GM19193 (cell line): ENCODE results near the gene PRR20G.

Experiments
- POLR2A ChIP-seq: IDR thresholded peaks from 4 replicates; pipeline ENCODE4 v1.6.1; 2011; ENCODE audit not compliant: insufficient read depth, insufficient read length; ENCODE audit errors: extremely low read depth

The PRR20G gene

DNA sequence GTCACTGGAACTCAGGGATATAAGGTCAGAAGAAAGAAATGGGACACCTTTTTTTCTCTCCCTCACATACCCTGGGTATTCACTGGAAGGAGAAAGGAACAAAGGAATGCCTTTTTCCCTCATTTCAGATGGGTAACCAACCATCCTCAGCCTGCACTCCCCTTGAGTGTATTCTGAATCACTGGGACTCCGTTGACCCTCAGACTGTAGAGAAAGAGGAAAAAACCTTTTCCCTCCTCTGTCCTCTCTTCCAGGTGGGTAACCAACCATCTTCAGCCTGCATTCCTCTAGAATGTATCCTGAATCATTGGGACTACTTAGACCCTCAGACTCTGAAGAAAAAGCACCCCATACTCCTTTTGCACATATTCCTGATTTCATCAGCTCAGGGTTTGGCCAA lies 11.4 kb downstream of the PRR20G start:
- TF ChIP-seq POLR2A, result no peak

DNA sequence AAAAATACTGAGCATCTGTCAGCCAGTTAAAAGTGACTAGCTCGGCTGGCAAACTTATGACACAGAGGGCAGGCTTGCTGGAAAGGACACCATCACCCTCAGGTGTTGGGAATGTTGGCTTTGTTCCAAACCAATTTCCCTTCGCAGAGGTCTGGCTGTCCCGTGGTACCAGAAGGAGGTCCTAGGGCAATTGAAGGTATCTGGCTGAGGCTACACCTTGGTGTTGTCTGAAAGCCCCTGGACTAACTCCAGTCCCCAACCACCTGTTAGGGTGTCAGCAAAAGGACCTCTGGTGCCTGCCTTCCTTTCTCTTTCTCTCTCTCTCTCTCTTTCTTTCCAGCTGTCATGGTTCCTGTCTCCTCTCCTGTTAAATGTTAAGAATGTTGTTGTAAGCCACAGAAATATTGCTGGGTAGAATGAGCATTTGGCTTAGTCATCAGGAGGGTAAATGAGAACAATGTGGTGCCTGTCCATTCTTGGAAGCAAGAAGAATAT lies 12.5 kb downstream of the PRR20G start:
- TF ChIP-seq POLR2A, result no peak

DNA sequence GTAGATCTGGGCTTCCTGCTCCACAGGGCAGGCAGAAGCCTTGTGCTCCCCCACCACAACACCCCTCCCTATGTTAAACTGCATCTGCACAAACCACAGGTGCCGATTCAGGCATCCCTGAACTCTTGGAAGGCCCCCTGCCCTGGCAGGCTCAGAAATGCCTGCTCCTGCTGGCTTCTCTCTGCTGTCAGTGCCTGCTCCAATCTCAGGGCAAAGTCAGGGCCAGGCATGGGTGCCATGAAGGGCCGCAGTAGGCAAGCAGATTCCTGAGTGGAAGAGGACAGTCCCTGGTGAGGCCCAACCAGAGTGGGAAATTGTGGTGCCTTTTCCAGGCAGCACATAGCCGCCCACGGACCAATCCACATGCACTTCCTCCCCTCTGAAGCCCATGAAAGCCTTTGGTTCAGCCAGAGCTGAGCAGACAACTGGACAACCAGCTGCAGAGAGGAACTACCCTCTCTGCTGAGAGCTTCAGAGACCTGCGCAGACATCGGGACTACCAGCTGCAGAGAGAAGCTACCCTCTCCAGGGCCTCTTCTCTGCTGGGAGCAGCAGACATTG lies 13.6 kb downstream of the PRR20G start:
- TF ChIP-seq POLR2A, result no peak

DNA sequence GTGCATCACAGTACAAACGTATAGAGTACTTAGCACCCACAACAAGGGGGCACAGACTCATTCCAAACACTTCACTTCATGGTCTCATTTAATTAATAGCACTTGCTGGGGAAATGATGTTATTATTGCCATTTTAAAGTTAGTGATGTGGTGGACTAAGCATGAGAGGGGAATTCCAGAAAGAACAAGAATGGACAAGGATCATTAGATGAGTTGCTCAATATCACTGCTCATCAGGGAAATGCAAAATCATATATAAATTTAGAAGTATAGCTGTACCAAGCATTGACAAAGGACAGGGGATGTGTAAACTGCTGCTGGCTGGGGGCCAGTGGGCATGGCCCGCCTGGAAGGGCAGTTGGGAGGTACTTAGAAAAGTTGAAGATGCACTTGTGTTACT lies 14.6 kb downstream of the PRR20G start:
- no peak for TF ChIP-seq POLR2A

DNA sequence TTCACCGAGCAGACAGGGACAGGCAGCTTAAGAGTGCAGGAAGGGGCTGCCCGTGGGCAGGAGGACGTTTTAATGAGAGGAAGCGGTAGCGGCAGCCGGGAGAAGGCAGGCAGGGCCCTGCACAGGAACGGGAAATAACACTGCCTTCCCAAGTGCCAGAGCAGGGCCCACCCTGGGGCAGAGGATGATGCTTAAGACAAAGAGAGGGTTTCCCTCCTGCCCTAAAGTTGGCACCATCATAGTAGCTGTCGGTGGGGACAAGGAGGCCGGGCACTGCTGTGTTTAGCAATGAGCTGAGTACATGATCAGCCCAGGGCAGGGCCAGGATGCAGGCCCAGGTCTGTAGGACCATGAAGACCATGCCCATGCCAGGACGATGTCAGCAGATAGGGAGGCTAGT lies 21.7 kb downstream of the PRR20G start:
- no peak for TF ChIP-seq POLR2A

DNA sequence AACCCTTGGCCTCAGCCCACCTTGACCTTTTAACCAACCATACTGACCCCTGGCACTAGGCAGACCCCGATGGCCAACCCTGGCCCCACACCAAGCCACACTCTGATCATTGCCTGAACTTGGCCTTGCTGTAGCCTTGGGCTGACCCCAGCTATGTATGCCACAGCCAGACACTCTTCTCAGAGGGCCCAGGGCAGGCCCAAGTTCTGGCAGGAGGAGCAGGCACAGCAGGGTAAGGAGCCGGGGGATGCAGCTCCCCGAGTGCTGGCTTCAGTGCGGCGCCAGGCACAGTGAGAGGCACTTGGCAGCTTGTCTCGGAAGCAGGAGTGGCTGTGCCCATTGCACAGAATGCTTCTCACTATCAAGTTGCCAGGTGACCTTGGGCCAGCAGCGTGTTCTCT lies 22.3 kb downstream of the PRR20G start:
- no peak for TF ChIP-seq POLR2A

DNA sequence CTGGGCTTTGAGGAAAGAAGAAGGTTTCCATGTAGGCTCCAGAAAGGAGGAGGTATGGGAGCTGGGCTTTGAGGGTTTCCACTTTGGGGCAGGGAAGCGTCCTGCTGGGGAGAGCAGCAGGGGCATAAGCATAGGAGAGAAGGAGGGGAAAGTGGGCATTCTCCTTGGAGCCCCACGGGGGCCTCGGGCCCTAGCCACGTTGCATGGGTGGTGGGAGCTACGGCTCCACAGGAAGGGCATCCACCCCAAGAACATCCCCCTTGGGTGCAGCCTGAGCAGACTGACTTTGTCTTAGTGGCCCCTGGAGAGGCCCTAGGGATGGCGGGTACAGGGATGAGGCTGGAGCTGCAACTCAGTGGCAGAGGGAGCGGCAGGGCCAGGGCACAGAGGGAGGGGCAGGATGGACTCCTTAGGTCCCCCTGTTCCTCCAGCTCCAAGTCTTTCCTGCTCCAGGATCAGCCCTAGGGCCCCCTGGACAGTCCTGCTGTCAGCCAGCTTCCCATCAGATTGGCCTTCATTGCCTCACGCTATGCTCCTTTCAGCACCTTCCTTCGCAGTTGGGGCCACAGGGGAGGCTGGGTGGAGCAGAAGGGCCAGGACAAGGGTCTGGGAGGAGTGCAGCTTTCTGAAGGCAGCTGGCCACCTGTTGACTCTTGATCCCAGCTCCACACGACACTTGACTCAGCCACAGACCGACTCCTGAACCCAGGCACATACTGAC lies 22.9 kb downstream of the PRR20G start:
- TF ChIP-seq POLR2A, result no peak

DNA sequence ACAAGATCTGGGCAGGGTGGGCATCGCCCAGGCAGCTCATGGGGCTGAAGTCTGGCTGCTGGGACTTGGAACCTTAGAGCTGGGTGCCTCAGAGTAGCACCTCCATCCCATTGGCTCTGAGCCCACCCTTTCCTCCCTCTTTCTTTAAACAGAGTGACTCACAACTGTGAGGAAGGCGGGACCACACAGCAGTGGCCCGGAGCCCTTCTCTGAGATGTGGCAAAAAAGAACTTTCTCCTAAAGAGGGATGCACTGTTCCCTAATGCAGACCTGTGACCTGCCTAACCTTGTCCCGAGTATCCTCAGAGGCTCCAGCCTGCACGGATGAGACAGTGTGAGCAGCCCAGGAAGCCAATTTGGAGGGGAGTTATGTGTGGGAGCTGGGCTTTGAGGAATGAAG lies 23.6 kb downstream of the PRR20G start:
- TF ChIP-seq POLR2A, result no peak

DNA sequence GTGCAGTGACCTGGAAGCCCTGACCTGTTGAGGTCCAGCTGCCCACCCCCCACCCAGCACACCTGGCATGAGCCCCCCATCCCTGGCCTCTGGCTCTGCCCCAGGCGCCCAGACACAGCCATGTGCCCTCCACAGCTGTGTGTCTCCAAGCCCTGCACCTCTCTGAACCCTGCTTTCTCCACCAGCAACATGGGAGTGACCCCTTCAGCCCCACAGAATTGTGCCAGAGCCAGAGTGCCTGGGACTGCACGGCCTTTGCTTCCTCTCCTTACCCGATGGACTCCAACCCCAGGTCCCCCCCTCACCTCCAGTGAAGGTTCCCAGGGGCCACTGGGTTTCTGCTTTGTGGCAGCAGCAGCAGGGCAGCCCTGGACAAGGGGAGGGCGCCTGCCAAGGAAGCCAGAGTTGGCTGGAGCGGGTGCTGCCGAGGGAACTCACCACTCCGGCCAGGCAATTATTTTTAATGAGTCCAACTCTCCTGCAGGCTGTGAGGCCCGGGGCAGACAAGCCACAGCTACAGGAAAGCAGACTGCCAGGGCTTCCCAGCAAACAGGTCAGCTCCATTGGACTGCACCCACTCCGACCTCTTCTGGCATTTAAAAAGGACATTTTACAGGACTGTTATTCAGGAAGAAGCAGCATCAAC lies 24.1 kb downstream of the PRR20G start:
- no peak for TF ChIP-seq POLR2A

DNA sequence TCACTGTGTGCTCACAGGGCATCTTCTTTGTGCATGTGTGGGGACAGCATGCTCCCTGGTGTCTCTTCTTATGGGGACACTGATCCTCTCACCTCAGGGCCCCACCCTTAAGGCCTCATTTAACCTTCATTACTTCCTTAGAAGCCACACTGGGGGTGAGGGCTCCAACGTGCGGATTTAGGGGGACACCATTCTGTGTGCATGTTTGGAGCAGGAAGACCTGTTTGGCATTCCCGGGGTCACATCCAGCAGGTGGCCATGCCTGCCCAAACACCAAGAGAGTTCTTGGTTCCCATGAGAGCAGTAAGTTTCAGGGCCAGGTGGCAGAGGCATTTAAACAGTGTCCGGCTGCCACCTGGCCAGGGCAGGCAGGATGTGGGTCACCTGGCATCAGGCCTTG lies 24.8 kb downstream of the PRR20G start:
- TF ChIP-seq POLR2A, result no peak

DNA sequence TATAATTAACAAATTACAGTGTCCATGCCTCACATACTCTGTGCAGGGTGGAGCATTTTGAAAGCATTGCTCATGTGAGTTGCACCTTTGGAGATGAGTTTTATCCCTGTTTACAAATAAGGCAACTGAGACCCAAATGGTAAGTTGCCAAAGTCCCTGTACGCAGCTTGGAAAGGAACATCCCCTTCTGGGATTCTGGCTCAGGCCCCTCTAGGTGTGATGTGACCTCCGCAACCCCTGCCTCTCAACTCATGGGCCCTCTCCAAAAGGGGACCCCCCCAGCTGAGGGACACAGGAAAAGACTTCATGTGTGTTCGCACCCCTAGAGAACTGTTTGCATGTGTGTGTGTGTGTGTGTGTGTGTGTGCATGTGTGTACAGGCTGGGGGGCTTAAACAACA lies 25.3 kb downstream of the PRR20G start:
- TF ChIP-seq POLR2A, result no peak

DNA sequence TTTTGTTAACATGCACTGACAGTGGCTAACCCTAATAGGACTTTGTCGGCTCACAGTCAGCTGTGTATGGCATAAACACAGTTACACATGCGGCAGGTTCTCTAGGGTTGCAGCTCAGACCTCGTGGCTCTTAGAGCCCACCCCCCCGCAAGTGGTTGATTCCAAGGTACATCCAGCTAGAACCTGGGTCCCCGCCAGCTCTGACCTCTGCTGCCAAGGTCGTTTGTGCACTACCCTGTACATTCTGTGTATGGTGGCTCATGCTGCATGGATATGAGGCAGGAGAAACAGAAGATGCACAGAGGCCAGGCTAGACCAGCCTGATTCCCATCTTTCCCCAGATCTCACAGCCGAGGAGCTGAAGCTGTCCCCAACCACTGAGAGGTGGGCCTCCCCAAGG lies 25.9 kb downstream of the PRR20G start:
- no peak for TF ChIP-seq POLR2A

DNA sequence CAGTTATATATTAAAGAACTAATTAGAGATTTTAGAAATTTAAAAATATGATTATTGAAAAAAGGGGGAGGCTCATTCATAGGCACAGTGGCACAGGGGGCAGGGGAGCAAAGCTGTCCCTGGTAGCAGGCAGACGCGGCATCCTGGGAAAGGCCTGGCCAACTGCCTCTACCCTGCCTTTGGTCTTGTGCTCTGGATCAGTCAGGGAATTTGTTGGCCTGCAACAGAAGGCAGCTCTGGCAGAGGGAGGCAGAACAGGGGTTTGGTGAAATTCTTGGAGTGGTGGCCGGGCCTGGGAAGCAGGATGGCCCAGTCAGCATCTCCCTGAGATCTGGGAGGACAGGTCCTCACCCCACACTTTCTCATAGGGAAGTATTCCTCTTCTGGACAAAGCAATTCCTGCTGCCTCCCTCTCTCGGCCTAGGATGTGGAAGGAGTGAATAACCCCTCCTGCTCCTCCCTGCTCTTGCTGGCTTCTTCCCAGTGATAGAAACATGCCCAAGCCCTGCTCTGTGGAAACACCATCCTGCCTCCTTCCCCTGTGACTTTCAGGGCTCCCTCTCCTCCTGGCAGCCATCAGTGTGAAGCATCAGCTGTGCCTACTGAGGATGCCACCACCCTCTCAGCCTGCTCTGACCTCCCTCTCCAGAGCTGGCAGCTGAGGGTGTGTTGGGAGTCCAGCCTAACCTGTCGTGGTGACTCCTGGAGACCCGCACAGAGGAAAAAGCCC lies 26.9 kb downstream of the PRR20G start:
- no peak for TF ChIP-seq POLR2A

DNA sequence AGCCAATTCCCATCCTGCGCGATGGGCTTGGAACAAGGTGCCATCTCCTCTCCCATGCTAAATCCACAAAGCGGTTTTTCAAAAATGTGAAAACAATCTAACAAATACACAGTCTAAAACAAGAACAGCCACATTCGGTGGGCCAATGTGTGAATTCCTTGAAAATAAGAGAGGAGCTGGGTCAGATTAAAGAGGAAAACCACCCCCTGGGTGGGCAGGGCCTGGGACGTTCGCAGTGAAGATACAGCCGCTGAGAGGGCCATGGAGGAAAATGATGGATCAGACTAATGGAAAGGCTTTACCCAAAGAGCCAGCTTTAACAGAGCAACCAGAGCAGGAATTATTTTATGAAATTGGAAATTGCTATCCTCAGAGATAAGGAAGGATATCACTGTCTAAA lies 27.4 kb downstream of the PRR20G start:
- no peak for TF ChIP-seq POLR2A

DNA sequence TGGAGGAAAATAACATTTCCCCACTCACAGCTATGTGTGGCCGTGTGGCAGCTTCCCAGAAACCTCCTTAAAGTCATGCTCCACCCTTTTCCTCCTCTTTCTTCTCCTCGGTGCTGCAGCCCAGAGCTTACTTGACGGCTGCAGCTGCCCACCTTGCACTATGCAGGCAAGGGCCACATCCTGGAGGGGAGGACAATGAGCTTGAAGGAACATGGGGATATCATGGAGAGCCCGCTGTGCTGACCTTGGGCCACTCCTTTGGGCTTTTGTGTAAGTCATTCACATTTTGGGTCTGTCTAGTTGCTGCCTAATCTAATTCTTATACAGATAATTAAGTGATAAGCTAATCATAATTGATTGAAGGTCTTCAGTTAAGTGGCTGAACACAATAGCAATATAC lies 28.0 kb downstream of the PRR20G start:
- TF ChIP-seq POLR2A, result no peak
